Measurements from ENCODE around the gene USP24.

DNA sequence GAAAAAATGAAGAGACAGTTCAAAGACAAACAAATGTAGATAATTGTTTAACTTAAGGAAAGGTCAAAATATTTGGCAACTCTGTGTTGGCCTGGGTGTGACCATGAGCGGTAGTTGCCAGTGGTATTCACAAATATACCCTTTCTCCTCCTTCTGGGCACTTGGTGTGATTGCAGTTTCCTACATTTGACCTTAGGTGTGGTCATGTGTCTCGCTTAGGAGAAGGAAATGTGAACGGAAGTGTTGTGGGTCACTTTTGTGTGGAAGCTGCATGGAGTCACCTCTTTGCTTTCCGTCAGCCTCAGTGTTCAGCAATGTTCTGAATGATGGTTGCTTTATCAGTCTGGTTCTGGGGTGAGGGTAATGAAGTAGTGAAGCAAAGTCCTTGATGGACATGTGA, 179.3 kb downstream of the USP24 start:
- no peak for TF ChIP-seq POLR2A (IDR thresholded peaks at IDR 0.05; ENCODE audit: low read depth, low read length)
- no peak for TF ChIP-seq POLR2AphosphoS5 (IDR thresholded peaks at IDR 0.05; ENCODE audit: low read depth, low read length)
